SK-N-SH (cell line): Measurements from ENCODE around the gene C6orf136. TPM values are rescaled to one million over a fixed set of nuclear protein-coding genes. Genes with fewer than 3 reads are reported as not detected.
A peak's percentile ranks its signal among the peaks of the same experiment; 100 is the strongest.

Experiments used
- CTCF ChIA-PET: fragments of 300-600, 350-600 bp; formaldehyde crosslinking; extraction: SDS; loops from one replicate; lab custom pipeline; 2021; lab: Yijun Ruan, JAX
- POLR2A ChIA-PET: fragments of 350-600 bp; sonication (Branson Sonifier 250); formaldehyde crosslinking; extraction: SDS; loops from one replicate; lab custom pipeline; 2020; ENCODE audit warnings: antibody characterized with exemption, inconsistent platforms; lab: Yijun Ruan, JAX
- DNase-seq: peaks from one replicate; pipeline ENCODE4 v3.0.0; 2012
- H2AFZ ChIP-seq: fragments of 200-600 bp; sonication (generic); 2 replicates; pipeline ENCODE4 v1.8.1; 2016; ENCODE audit warnings: antibody characterized with exemption, mild to moderate bottlenecking, low read depth
- H3F3A ChIP-seq: fragments of 200-600 bp; sonication (generic); replicated peaks from 2 replicates; pipeline ENCODE3; 2016; ENCODE audit warnings: antibody characterized with exemption, mild to moderate bottlenecking; ENCODE audit not compliant: insufficient read depth
- H3K27ac ChIP-seq, 2 experiments: fragments of 200-500 bp in 1 of 2; fragments of 200-600 bp in 1 of 2; sonication (Bioruptor generic) in 1 of 2; sonication (generic), shearing (Covaris generic) in 1 of 2; 2 replicates each; pipeline versions ENCODE4 v1.5.1 to v1.6.1; 2014 to 2016; ENCODE audit warnings: low read depth in 2 of 2, inconsistent platforms in 1 of 2, low read length in 1 of 2, mild to moderate bottlenecking in 1 of 2, mixed read lengths in 1 of 2
- H3K27me3 ChIP-seq: fragments of 200-600 bp; sonication (generic), shearing (Covaris generic); 2 replicates; pipeline ENCODE4 v1.6.1; 2016; ENCODE audit warnings: mixed run types; ENCODE audit not compliant: insufficient read depth
- H3K36me3 ChIP-seq, 2 experiments: fragments of 200-500 bp in 1 of 2; fragments of 200-600 bp in 1 of 2; sonication (Bioruptor generic) in 1 of 2; sonication (generic) in 1 of 2; replicated peaks in 1 of 2; 2 replicates each; pipeline versions ENCODE3 to v1.5.1; 2014 to 2016; ENCODE audit warnings: low read length in 1 of 2, mild to moderate bottlenecking in 1 of 2; ENCODE audit not compliant: insufficient read depth in 2 of 2, control insufficient read depth in 1 of 2
- H3K4me1 ChIP-seq, 2 experiments: fragments of 200-500 bp in 1 of 2; fragments of 200-600 bp in 1 of 2; sonication (Bioruptor generic) in 1 of 2; sonication (generic), shearing (Covaris generic) in 1 of 2; 2 replicates each; pipeline versions ENCODE4 v1.5.1 to v1.6.1; 2014 to 2016; ENCODE audit warnings: low read depth in 1 of 2, low read length in 1 of 2, mixed run types in 1 of 2; ENCODE audit not compliant: insufficient read depth in 2 of 2, control insufficient read depth in 1 of 2
- H3K4me2 ChIP-seq: fragments of 200-600 bp; sonication (generic), shearing (Covaris generic); 2 replicates; pipeline ENCODE4 v1.6.1; 2017; ENCODE audit warnings: mixed run types
- H3K4me3 ChIP-seq, 2 experiments: fragments of 200-500 bp in 1 of 2; fragments of 200-600 bp in 1 of 2; sonication (Bioruptor generic) in 1 of 2; sonication (generic), shearing (Covaris generic) in 1 of 2; 2 replicates each; pipeline versions ENCODE4 v1.5.1 to v1.8.1; 2014 to 2016; ENCODE audit warnings: low read depth in 2 of 2, inconsistent platforms in 1 of 2, low read length in 1 of 2, mild to moderate bottlenecking in 1 of 2, mixed read lengths in 1 of 2, moderate library complexity in 1 of 2
- H3K79me2 ChIP-seq: fragments of 200-600 bp; sonication (generic); 2 replicates; pipeline ENCODE4 v1.8.1; 2017; ENCODE audit warnings: mild to moderate bottlenecking; ENCODE audit not compliant: insufficient read depth
- H3K9ac ChIP-seq: fragments of 200-600 bp; sonication (generic); 2 replicates; pipeline ENCODE4 v1.6.1; 2017; ENCODE audit warnings: mixed run types
- H3K9me2 ChIP-seq: fragments of 200-600 bp; sonication (generic); 2 replicates; pipeline ENCODE4 v1.6.1; 2017; ENCODE audit warnings: mixed run types
- H3K9me3 ChIP-seq: fragments of 200-600 bp; sonication (generic); 2 replicates; pipeline ENCODE4 v1.6.1; 2017; ENCODE audit warnings: mixed run types, mild to moderate bottlenecking, moderate library complexity
- H4K20me1 ChIP-seq: fragments of 200-600 bp; sonication (generic); 2 replicates; pipeline ENCODE4 v1.6.1; 2017; ENCODE audit warnings: mild to moderate bottlenecking, mixed run types; ENCODE audit not compliant: insufficient read depth
- FOSL2 ChIP-seq: IDR thresholded peaks from 2 replicates; pipeline ENCODE4 v1.4.0; 2012; ENCODE audit warnings: low read depth, mild to moderate bottlenecking, moderate library complexity, borderline replicate concordance
- GATA2 ChIP-seq: sonication (generic); formaldehyde crosslinking; IDR thresholded peaks from 2 replicates; pipeline ENCODE4 v1.5.0; 2020; ENCODE audit warnings: mild to moderate bottlenecking, missing genetic modification reagents
- SMC3 ChIP-seq: IDR thresholded peaks from 2 replicates; pipeline ENCODE4 v1.6.1; 2012; ENCODE audit warnings: low read depth, low read length, improper control_type of control experiment
- TCF12 ChIP-seq: IDR thresholded peaks from 2 replicates; pipeline ENCODE4 v1.4.0; 2012
- TEAD4 ChIP-seq: IDR thresholded peaks from 2 replicates; pipeline ENCODE4 v1.4.0; 2012; ENCODE audit warnings: mild to moderate bottlenecking, borderline replicate concordance; ENCODE audit not compliant: insufficient read depth
- USF1 ChIP-seq: IDR thresholded peaks from 2 replicates; pipeline ENCODE4 v1.4.0; 2012; ENCODE audit warnings: low read depth, borderline replicate concordance
- WGBS: methylation state at CpG from one replicate; pipeline ENCODE4 v1.1.6; 2017; ENCODE audit warnings: low lambda C conversion rate; 5-methylcytosine and 5-hydroxymethylcytosine counted together
- polyA plus RNA-seq, 3 experiments: library from polyadenylated mRNA; depleted of rRNA; stranded (reverse); fragments of >200 nt; gene quantifications; 2 replicates each; pipeline ENCODE4 v1.2.3, GENCODE V29; 2012
- TF ChIP-seq, protein P1 (sequence below): fragments of 150-350 bp; IDR thresholded peaks from 2 replicates; pipeline ENCODE4 v1.6.1; 2016; ENCODE audit warnings: mild to moderate bottlenecking, low read depth, low read length
- TF ChIP-seq, protein P2 (sequence below): IDR thresholded peaks from 2 replicates; pipeline ENCODE4 v1.6.1; 2012; ENCODE audit warnings: mild to moderate bottlenecking, low read depth, low read length, moderate library complexity

Gene C6orf136
- polyA plus RNA-seq, 1 of the 3 experiments (the other 2 are of a cell fraction): 14.3 TPM

DNA sequence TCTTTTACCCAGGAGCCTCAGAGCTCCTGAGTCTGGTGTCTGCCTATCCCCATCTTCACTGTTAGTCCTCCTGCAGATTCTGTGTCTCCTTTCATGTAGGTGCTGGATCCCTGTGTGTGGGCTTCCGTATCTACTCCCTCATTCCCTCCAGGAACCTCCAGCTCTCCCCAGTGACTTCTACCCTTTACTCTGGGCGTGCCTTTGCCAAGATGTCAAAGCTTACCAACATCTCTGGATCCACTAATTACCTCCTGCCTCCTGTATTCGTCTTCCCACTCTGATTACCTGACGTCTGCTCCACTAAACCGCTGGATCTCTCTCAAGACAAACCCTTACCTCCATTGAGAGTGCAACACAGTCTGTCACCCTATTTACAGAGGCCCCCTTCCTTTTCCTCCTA, 2.2 kb upstream of the C6orf136 start:
- ChIA-PET POLR2A (interaction anchor here (0.6 kb wide), 1 partner anchor 57 kb away, joined by 5 read pairs; no protein-coding TSS in a partner anchor), CTCF (interaction anchor here (1.2 kb wide), 1 partner anchor 28 kb away, joined by 3 read pairs; the partner anchor contains the start of gene DHX16)
- H3K9me3 ChIP-seq: no peaks in the 10 kb centered on the region

DNA sequence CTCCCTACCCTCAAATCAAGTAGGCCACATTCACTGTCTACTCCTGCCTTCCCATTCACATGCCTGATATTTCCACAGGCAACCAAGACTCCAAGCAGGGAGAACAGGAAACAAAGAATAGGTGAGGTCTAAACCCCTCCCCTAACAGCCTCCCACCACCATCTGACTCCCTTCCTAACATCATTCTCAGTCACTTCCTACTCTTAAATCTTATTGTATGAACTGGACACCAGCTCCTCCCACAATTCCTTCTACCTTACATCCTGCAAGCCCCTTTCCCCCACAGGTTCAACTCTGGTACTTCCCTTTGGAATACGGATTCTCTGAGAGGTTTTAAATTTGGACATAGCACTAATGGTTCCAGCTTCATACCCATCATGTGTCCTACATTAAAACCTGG, 944 bp upstream of the C6orf136 start:
- POLR2A ChIA-PET: no interaction called here
- WGBS: 32% methylated on average over 1 of the region's 1 CpG
- Histone ChIP-seq H4K20me1 (no peaks in the 10 kb centered on the region), H2AFZ (no peak overlapping the region), H3K79me2 (peaks cover 32% of the 10 kb centered on the region), H3K27me3 (no peaks in the 10 kb centered on the region), H3K4me2 (peak overlapping the region; percentile 97; the same call in 1 of the 2 replicates), H3K27ac (peak overlapping the region; percentile 29 to 51; a peak in 2 of 4 replicates), H3K4me3 (no peak overlapping the region), H3K36me3 (peaks cover 18 to 40% of the 10 kb centered on the region in 2 experiments), H3K9me2 (no peaks in the 10 kb centered on the region), H3K4me1 (peaks cover 0 to 6% of the 10 kb centered on the region in 2 experiments; a peak in 2 of 4 replicates), H3K9me3 (no peaks in the 10 kb centered on the region), H3F3A (peaks cover 17% of the 10 kb centered on the region), H3K9ac (no peak overlapping the region)
- CTCF ChIA-PET: interaction anchor here (0.6 to 0.9 kb wide), 3 partner anchors 27 to 996 kb away, joined by 3 to 4 read pairs (median 4); partner anchors contain the start of gene DHX16
- TF ChIP-seq GATA2 (CRISPR knock-in tag): no peak
- TF ChIP-seq USF1: no peak
- TF ChIP-seq, protein P1, sequence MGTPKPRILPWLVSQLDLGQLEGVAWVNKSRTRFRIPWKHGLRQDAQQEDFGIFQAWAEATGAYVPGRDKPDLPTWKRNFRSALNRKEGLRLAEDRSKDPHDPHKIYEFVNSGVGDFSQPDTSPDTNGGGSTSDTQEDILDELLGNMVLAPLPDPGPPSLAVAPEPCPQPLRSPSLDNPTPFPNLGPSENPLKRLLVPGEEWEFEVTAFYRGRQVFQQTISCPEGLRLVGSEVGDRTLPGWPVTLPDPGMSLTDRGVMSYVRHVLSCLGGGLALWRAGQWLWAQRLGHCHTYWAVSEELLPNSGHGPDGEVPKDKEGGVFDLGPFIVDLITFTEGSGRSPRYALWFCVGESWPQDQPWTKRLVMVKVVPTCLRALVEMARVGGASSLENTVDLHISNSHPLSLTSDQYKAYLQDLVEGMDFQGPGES: no peak
- TF ChIP-seq, protein P2, sequence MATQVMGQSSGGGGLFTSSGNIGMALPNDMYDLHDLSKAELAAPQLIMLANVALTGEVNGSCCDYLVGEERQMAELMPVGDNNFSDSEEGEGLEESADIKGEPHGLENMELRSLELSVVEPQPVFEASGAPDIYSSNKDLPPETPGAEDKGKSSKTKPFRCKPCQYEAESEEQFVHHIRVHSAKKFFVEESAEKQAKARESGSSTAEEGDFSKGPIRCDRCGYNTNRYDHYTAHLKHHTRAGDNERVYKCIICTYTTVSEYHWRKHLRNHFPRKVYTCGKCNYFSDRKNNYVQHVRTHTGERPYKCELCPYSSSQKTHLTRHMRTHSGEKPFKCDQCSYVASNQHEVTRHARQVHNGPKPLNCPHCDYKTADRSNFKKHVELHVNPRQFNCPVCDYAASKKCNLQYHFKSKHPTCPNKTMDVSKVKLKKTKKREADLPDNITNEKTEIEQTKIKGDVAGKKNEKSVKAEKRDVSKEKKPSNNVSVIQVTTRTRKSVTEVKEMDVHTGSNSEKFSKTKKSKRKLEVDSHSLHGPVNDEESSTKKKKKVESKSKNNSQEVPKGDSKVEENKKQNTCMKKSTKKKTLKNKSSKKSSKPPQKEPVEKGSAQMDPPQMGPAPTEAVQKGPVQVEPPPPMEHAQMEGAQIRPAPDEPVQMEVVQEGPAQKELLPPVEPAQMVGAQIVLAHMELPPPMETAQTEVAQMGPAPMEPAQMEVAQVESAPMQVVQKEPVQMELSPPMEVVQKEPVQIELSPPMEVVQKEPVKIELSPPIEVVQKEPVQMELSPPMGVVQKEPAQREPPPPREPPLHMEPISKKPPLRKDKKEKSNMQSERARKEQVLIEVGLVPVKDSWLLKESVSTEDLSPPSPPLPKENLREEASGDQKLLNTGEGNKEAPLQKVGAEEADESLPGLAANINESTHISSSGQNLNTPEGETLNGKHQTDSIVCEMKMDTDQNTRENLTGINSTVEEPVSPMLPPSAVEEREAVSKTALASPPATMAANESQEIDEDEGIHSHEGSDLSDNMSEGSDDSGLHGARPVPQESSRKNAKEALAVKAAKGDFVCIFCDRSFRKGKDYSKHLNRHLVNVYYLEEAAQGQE: no peak
- no peak for TF ChIP-seq FOSL2
- no peak for TF ChIP-seq SMC3
- DNase-seq: no peak

More for the DNA sequence above, 2.2 kb upstream of the C6orf136 start:
- 91% methylated on average over 5 of the region's 5 CpGs for WGBS
- Histone ChIP-seq H3K9ac (no peak overlapping the region), H2AFZ (no peak overlapping the region), H3F3A (peaks cover 17% of the 10 kb centered on the region), H3K4me2 (no peak overlapping the region), H3K4me1 (peaks cover 0 to 6% of the 10 kb centered on the region in 2 experiments; a peak in 2 of 4 replicates), H3K27ac (no peak overlapping the region), H3K36me3 (peaks cover 24 to 50% of the 10 kb centered on the region in 2 experiments), H3K9me2 (no peaks in the 10 kb centered on the region), H3K27me3 (no peaks in the 10 kb centered on the region), H3K4me3 (no peak overlapping the region), H4K20me1 (no peaks in the 10 kb centered on the region), H3K79me2 (peaks cover 31% of the 10 kb centered on the region)
- TF ChIP-seq TCF12 (no peak), TEAD4 (no peak)
- no peak for DNase-seq
